Ishikawa (cell line): ENCODE data around the gene EPS8L2.

Experiments
- CEBPB ChIP-seq: IDR thresholded peaks from 2 replicates; pipeline ENCODE4 v1.6.1; 2012
- CREB1 ChIP-seq: IDR thresholded peaks from 2 replicates; pipeline ENCODE4 v1.6.1; 2012; ENCODE audit warnings: low read depth
- EGR1 ChIP-seq: IDR thresholded peaks from 2 replicates; pipeline ENCODE4 v1.6.1; 2012
- EP300 ChIP-seq: IDR thresholded peaks from 2 replicates; pipeline ENCODE4 v1.6.1; 2012; ENCODE audit warnings: borderline replicate concordance
- FOXM1 ChIP-seq: IDR thresholded peaks from 2 replicates; pipeline ENCODE4 v1.6.1; 2012; ENCODE audit warnings: low read depth, borderline replicate concordance
- NFIC ChIP-seq: IDR thresholded peaks from 2 replicates; pipeline ENCODE4 v1.6.1; 2012
- RAD21 ChIP-seq: IDR thresholded peaks from 2 replicates; pipeline ENCODE4 v1.6.1; 2012; ENCODE audit warnings: low read depth
- REST ChIP-seq: IDR thresholded peaks from 2 replicates; pipeline ENCODE4 v1.6.1; 2012; ENCODE audit warnings: low read depth, mild to moderate bottlenecking
- TAF1 ChIP-seq: IDR thresholded peaks from 2 replicates; pipeline ENCODE4 v1.6.1; 2012; ENCODE audit warnings: low read depth, mild to moderate bottlenecking
- TCF12 ChIP-seq: IDR thresholded peaks from 2 replicates; pipeline ENCODE4 v1.6.1; 2012; ENCODE audit warnings: low read depth
- TEAD4 ChIP-seq: IDR thresholded peaks from 2 replicates; pipeline ENCODE4 v1.6.1; 2012
- USF1 ChIP-seq: IDR thresholded peaks from 2 replicates; pipeline ENCODE4 v1.6.1; 2012
- YY1 ChIP-seq: IDR thresholded peaks from 2 replicates; pipeline ENCODE4 v1.6.1; 2012; ENCODE audit warnings: low read depth
- ZBTB7A ChIP-seq: IDR thresholded peaks from 2 replicates; pipeline ENCODE4 v1.6.1; 2012; ENCODE audit warnings: low read depth
- TF ChIP-seq, protein P1 (sequence below): IDR thresholded peaks from 2 replicates; pipeline ENCODE4 v1.6.1; 2012

Gene EPS8L2

DNA sequence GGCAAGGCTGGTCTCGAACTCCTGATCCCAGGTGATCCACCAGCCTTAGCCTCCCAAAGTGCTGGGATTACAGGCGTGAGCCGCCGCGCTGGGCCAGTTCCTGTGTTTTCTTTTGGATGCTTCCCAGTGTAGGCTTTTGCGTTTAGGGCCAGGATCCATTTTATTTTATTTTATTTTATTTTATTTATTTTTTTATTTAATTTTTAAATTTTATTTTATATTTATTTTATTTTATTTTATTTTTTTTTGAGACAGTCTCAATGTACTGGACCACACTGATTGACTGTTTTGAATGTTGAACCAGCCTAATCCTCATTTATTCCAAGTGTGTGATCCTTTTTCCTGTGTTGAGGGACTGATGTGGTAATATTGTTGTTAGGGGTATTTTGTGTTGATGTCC, 8.4 kb downstream of the EPS8L2 start:
- no peak for TF ChIP-seq TAF1
- TF ChIP-seq RAD21 = no peak
- TF ChIP-seq ZBTB7A = no peak
- no peak for TF ChIP-seq TEAD4
- no peak for TF ChIP-seq NFIC
- no peak for TF ChIP-seq FOXM1
- TF ChIP-seq, protein P1, sequence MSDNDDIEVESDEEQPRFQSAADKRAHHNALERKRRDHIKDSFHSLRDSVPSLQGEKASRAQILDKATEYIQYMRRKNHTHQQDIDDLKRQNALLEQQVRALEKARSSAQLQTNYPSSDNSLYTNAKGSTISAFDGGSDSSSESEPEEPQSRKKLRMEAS = no peak
- no peak for TF ChIP-seq EP300
- no peak for TF ChIP-seq REST
- no peak for TF ChIP-seq CEBPB
- no peak for TF ChIP-seq USF1
- TF ChIP-seq TCF12 = no peak
- no peak for TF ChIP-seq YY1
- no peak for TF ChIP-seq EGR1
- TF ChIP-seq CREB1 = no peak

GRCh38 chr11:719214-720016, 13.4 kb downstream of the EPS8L2 start:
- TF ChIP-seq TCF12 = no peak
- TF ChIP-seq NFIC = no peak
- TF ChIP-seq ZBTB7A = no peak
- no peak for TF ChIP-seq USF1
- no peak for TF ChIP-seq CEBPB
- no peak for TF ChIP-seq YY1
- no peak for TF ChIP-seq EGR1
- TF ChIP-seq TAF1 = no peak
- TF ChIP-seq REST = no peak
- no peak for TF ChIP-seq EP300
- TF ChIP-seq TEAD4 = no peak
- TF ChIP-seq, protein P1 = no peak
- TF ChIP-seq FOXM1 = no peak
- TF ChIP-seq CREB1 = no peak
- no peak for TF ChIP-seq RAD21

DNA sequence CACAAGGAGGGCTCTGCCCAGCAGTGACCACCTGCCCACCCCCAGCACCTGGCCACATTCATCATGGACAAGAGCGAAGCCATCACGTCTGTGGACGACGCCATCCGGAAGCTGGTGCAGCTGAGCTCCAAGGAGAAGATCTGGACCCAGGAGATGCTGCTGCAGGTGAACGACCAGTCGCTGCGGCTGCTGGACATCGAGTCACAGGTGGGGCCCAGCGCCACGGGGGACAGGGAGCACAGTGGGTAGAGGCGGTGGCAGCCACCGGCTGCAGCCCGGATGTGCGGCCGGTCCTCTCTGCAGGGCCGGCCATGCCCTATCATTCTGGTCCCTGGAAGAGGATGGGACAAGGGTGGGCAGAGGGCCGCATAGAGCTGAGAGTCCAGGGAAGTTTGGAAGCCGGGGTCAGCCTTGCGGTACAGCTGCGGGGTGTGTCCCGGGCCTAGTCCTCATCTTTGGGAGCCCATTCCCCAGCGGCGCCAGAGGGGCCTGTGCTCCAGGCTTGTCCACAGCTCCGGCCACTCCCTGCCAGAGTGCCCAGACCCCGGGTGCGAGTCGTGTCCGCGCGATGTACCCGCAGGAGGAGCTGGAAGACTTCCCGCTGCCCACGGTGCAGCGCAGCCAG, 14.1 kb downstream of the EPS8L2 start:
- TF ChIP-seq, protein P1 = no peak
- TF ChIP-seq ZBTB7A (no peak), RAD21 (no peak), TCF12 (no peak), REST (no peak), FOXM1 (no peak), TEAD4 (no peak), CEBPB (no peak)

DNA sequence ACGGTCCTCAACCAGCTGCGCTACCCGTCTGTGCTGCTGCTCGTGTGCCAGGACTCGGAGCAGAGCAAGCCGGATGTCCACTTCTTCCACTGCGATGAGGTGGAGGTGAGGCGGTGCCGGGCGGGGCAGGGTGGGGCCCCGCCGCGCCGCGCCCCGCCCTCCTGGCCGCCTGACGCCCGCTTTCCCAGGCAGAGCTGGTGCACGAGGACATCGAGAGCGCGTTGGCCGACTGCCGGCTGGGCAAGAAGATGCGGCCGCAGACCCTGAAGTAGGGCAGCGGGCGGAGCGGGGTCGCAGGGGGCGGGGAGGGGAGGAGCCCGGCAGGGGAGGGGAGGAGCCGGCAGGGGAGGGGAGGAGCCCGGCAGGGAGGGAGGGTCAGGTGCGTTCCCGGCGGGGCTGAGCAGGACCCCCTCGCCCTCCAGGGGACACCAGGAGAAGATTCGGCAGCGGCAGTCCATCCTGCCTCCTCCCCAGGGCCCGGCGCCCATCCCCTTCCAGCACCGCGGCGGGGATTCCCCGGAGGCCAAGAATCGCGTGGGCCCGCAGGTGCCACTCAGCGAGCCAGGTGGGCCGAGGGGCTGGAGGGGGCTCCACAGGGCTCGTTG, 14.7 kb downstream of the EPS8L2 start:
- TF ChIP-seq, protein P1 = peak; percentile 12; the same call in 1 of the 2 replicates
- TF ChIP-seq CEBPB (no peak), EP300 (no peak)
